NCI-H524 treated with DMSO at 0.1 percent for 48 hours (cell line): Measurements from ENCODE around the gene NEDD4L.
"Not testable (repeated sequence)": the region's sequence is repeated elsewhere in the genome, so short reads cannot be mapped to it uniquely, and the experiment has no call there.

Source experiments
- DNase-seq: peaks from one replicate; lab custom pipeline; 2025; lab: John Stamatoyannopoulos, UW

Gene NEDD4L

DNA sequence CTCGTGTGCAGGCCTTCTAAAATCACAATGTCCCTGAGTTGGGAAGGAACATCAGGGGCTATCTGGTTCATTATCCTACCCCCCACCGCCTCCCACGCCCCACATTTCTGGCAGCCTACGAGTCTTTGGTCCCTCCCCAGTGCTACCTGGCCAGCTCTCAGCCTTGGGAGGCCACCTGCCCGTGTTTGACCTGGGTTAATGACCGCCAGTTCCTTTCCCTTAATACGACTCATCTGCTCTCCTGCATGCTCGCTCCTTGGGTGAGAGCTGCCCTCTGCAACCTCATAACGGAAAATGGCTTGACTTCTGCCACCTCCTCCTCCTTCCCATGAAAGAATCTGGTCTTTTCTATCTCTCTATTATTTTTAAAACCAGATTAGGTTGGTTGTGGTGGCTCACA, 112.5 kb downstream of the NEDD4L start:
- no peak for DNase-seq

DNA sequence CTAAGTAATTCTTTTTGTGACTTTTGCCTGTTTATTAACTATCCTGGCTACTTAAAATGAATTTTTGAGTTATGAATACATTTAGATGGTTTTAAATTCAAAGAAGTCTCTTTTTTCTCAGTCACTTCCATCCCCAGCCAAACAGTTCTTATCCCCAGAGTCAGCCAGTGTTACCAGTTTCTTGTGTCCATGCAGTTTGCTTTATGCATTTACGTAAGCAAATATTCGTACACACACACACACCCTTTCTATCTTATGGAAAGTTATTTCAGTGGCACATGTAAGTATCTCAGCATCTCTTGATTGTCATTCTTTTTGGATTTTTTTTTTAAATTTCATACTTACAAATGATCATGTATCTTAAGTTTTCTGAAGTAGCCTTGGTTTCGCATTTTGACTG, 113.2 kb downstream of the NEDD4L start:
- DNase-seq, result no peak

DNA sequence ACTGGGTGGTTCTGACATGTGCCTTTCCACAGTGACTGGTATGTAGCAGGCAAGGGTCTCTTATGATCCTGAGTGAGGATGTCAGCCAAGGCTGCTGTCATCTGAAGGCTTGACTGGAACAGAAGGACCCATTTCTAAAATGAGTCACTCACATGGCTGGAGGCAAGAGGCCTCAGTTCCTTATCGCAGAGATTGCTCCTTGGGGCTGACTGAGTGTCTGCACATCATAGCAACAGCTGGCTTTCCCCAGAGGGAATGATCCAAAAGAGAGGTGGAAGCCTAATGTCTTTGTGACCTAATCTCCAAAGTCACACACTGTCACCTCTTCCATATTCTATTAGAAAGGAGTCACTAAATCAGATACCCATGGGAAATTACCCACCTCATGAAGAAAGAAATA, 114.0 kb downstream of the NEDD4L start:
- DNase-seq, result no peak

DNA sequence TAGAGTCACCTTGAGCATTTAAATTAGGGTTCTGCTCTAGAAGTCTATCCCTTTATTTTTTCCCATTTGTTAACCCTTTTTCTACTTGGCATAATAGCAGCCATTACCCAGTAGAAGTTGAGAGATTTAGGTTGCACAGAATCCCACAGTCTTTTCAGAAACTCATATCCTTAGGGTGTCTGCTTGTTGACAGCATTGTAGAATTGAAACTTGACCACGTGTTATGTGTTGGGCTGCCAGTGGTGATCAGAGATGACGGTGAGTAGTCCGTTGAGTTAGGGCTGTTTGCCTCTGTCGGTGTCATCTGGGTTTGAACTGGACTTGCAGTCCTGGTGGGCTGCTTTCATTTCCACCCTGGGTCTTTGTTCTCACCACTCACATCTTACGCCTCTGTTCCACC, 114.4 kb downstream of the NEDD4L start:
- DNase-seq, result no peak

- no peak for DNase-seq
Measured at GRCh38 chr18:58161659-58162058, 117.6 kb downstream of the NEDD4L start.

DNA sequence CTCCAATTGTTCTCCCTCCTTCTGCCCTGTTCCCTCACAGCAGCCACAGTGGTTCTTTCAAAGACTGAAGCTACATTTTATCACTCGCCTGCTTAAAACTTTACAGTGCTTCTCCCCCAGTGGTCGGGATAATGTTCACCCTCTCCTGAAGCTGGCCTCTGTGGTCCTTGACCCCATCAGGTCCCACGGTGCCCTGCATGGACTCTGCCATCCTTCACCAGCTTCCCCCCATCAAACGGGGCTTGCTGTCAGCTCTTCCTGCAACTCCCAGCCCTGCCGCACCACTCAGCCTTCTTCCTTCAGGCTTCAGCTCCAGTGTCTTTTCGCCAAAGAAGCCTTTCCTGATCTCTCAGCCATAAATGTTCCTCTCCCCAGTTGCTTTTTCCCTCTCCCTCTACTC, 118.1 kb downstream of the NEDD4L start:
- no peak for DNase-seq

DNA sequence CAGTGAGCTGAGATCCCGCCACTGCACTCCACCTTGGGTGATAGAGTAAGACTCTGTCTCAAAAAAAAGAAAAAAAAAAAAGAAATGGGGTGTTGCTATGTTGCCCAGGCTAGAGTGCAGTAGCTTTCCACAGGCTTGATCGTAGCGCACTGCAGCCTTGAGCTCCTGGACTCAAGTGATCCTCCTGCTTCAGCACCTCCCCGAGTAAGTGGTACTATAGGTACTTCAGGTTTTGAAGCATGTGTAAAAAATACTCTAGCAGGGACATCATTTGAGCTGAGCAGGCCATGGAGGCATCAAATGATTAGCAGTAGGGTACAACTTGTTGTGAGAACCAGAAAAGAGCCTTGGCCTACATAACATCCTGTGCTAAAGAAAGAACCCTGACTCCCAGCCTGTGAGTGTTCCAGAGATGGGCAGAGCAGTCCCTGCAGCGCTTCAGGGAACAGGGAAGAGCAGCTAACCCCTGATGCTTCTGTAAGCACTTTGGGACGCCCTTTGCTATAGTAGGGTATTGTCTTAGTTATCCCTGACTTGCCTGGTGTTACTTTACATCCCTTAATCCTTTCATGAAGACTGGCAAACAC, 119.1 kb downstream of the NEDD4L start:
- DNase-seq, result no peak

DNA sequence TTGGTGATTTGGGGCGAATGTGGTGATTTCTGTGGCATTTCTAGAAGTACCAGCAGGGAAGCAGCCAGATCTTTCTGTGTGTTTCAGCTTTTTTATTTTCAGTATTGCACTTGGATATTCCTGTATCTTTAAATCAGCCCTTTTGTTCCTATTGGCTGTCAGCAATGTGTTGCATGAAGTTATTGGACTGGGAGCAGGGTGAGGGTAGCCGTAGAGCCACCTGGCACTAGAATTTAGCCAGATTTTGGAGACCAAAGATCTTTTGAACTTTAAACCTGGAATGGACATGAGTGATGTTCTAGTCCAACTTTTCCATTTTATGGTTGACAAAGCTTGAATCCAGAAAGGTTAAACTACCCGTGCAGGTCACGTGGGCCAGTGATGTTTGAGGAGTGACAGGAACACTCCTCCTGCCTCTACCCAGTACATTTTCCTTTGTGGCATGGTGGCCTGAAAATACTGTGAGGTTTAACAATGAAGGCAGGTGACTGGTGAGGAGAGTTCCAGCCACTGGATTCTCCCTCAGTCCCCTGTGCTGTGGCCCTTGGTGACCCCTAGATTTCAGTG, 122.3 kb downstream of the NEDD4L start:
- no peak for DNase-seq

- no peak for DNase-seq
Measured at GRCh38 chr18:58167073-58167472, 123.0 kb downstream of the NEDD4L start.

GRCh38 chr18:58168221-58168620, 124.2 kb downstream of the NEDD4L start:
- no peak for DNase-seq

DNA sequence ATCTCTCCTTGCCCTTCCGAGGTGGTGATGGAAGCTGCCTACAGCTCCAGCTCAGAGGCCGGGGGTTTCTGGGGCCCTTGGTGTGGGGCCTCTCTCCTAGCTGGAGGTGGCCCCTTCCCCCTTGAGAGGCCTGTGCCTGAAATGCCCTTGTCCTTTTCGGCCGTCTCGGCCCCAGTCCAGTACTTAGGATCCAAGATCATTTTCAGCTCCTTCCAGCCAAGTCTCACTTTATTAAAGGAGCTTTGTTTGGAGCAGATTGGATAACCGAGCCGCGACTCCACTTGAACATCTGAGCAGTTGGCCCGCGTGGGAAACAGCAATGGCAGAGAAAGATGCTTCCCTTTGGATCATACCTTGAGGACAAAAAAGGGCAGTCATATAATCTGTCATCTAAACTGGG, 125.0 kb downstream of the NEDD4L start:
- DNase-seq, result no peak

- DNase-seq, result no peak
Measured at GRCh38 chr18:58169472-58169871, 125.4 kb downstream of the NEDD4L start.

DNA sequence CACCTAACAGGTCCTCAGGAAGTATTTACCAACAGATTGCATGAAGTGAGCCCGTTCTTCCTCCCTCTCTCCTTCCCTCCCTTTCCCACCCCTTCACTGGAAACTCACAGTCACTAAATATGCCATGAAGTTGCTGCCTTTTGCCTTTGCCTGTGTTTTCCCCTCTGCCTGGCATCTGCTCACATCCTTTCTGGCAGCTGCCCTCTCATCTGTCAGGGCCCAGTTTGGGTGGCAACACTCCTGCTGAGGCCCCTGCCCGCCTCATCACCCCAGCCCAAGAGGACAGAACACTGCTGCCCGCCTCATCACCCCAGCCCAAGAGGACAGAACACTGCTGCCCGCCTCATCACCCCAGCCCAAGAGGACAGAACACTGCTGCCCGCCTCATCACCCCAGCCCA, 126.0 kb downstream of the NEDD4L start:
- not testable (repeated sequence) for DNase-seq

DNA sequence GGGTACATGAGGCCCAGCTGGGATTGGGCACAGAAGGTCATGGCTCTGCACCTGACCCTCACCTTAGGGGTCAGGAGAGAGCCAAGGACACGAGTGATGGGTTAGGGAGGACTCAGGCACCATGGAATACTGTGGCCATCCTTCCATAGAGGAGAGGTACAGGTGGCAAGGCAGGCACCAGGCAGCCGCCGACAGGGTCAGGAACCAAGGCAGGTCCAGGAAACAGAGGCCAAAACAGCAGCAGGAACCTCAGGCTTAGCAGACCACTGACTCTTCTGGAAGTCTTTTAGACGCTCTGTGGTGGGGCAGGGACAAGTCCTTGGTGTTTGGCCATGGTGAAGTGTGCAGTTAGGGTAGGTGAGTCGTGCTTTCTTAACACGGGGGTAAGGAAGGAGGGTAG, 128.0 kb downstream of the NEDD4L start:
- DNase-seq, result no peak

DNA sequence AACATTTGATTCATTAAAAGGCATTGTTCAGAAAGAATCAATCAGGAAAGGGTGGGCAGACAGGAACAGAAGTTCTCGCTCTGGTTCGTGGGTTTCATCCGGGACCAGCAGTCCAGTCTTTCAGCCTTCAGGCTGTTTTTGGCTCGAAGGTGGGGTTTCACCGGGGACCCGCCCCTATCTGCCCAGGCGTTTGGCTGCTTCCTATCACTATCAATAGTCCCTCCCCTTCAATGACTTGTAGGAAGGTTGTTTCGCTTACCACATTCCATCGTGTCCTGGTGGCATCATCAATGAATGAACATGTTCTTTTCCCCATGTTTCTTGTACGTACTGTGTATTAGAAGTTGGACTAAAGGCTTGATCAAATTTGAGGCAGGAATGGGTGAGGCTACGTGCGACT, 130.3 kb downstream of the NEDD4L start:
- DNase-seq, result no peak

GRCh38 chr18:58175122-58175785, 131.2 kb downstream of the NEDD4L start:
- no peak for DNase-seq

GRCh38 chr18:58175786-58176176, 131.8 kb downstream of the NEDD4L start:
- DNase-seq, result no peak

DNA sequence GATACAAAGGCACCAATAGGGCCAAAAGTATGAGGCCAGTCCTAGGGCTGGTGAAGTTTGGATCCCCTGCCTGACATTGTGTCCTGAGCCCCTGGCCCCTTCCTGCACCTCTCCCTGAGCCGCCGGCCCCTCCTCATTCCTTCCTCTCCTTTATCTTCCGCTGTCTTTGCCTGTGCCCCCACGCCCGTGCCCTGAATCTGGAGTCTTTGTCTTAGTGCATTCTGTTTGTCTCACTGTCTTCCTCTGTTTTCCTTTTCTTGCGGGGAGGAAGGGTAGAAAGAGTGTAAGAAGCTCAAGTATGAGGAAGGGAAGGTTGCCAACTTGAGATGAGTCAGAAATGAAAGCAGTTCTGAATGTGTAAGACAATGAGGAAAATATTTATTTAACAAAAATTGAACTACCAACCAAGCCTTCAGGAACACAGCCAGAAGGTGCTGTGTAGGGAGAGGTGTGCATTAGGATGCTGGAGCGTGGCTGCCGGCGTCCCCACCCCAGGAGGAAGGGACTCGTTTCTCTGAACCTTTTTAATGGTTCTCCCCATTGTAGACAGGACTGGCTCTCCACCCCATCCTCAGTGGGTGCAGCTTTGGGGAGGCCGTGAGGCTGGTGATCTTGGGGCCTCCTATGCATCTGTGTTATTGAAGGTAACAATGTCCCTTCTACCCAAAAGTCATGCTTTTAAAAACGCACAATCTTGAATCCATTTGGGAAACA, 133.1 kb downstream of the NEDD4L start:
- no peak for DNase-seq

GRCh38 chr18:58177896-58178470, 134.0 kb downstream of the NEDD4L start:
- no peak for DNase-seq

DNA sequence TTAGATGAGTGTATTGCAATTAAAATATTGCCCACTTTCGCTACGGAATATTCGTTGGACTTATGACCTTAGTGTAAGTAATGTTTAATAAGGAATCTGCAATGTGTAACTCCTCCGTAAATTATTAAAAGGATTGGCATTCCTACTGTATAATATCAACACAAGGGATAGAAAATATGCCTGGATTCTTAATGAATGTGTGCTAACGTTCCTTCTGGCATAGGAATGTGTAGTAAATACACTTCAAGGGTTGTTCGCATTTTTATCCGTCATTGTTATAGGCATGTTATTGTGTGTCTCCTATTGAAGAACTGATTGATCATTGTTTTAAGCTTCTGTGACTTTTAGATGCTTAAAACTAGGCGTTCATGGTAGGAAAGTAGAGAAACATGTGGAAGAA, 134.5 kb downstream of the NEDD4L start:
- no peak for DNase-seq

GRCh38 chr18:58180172-58180571, 136.1 kb downstream of the NEDD4L start:
- DNase-seq, result no peak

- no peak for DNase-seq
Measured at GRCh38 chr18:58180738-58181353, 136.8 kb downstream of the NEDD4L start.
